Liver (tissue), 9 donors: ENCODE measurements around the gene AUH. TPM values are rescaled to one million over a fixed set of nuclear protein-coding genes. Genes with fewer than 3 reads are reported as not detected.

ENCODE experiments used
- DNase-seq: peaks from one replicate; pipeline ENCODE4 v3.0.0-alpha.2; 2017; ENCODE audit warnings: low spot score
- H3K27ac ChIP-seq, 2 donors: one replicate each; pipeline ENCODE4 v1.7.0; 2013; ENCODE audit warnings: inconsistent platforms in 2 of 2, low read length in 2 of 2, control low read depth in 1 of 2, low read depth in 1 of 2, mild to moderate bottlenecking in 1 of 2
- H3K27me3 ChIP-seq, 4 donors: one replicate each; pipeline versions ENCODE4 v1.6.1 to v1.7.0; 2013; ENCODE audit warnings: low read length in 3 of 4, inconsistent platforms in 1 of 4, mild to moderate bottlenecking in 1 of 4, moderate library complexity in 1 of 4; ENCODE audit not compliant: control insufficient read depth in 4 of 4, insufficient read depth in 4 of 4
- H3K36me3 ChIP-seq, 4 donors: one replicate each; pipeline versions ENCODE4 v1.6.1 to v1.7.0; 2013; ENCODE audit warnings: low read length in 3 of 4, mild to moderate bottlenecking in 3 of 4, low read depth in 1 of 4, moderate library complexity in 1 of 4; ENCODE audit not compliant: control insufficient read depth in 4 of 4, insufficient read depth in 3 of 4
- H3K4me1 ChIP-seq, 4 donors: one replicate each; pipeline versions ENCODE4 v1.6.1 to v1.7.0; 2013; ENCODE audit warnings: low read length in 3 of 4, mild to moderate bottlenecking in 3 of 4, moderate library complexity in 1 of 4; ENCODE audit not compliant: control insufficient read depth in 4 of 4, insufficient read depth in 4 of 4
- H3K4me3 ChIP-seq, 3 donors: one replicate each; pipeline versions ENCODE4 v1.6.1 to v1.7.0; 2013; ENCODE audit warnings: low read length in 3 of 3, control low read depth in 1 of 3, low read depth in 1 of 3, mild to moderate bottlenecking in 1 of 3
- H3K9ac ChIP-seq, 2 donors: one replicate each; pipeline ENCODE4 v1.7.0; 2013; ENCODE audit warnings: low read length in 2 of 2, mild to moderate bottlenecking in 2 of 2, moderate library complexity in 2 of 2, control low read depth in 1 of 2, low read depth in 1 of 2
- H3K9me3 ChIP-seq, 4 donors: one replicate each; pipeline versions ENCODE4 v1.6.1 to v1.7.0; 2013; ENCODE audit warnings: low read length in 3 of 4; ENCODE audit not compliant: control insufficient read depth in 4 of 4
- EGR1 ChIP-seq, 2 donors: IDR thresholded peaks; 2 replicates each; pipeline ENCODE4 v1.6.1; 2016 to 2018; ENCODE audit warnings: antibody characterized with exemption in 2 of 2, low read depth in 2 of 2
- FOXA1 ChIP-seq: IDR thresholded peaks from 2 replicates; pipeline ENCODE4 v1.6.1; 2016; ENCODE audit warnings: antibody characterized with exemption
- FOXA2 ChIP-seq: IDR thresholded peaks from 2 replicates; pipeline ENCODE4 v1.6.1; 2016; ENCODE audit warnings: antibody characterized with exemption
- GABPA ChIP-seq, 2 donors: IDR thresholded peaks in 1 of 2; conservative IDR thresholded peaks in 1 of 2; 2 replicates each; pipeline ENCODE4 v1.6.1; 2016; ENCODE audit warnings: antibody characterized with exemption in 2 of 2, mild to moderate bottlenecking in 1 of 2, moderate library complexity in 1 of 2
- HNF4A ChIP-seq, 2 donors: conservative IDR thresholded peaks; 2 replicates each; pipeline ENCODE4 v1.6.1; 2016; ENCODE audit warnings: antibody characterized with exemption in 2 of 2, mild to moderate bottlenecking in 2 of 2
- HNF4G ChIP-seq: IDR thresholded peaks from 2 replicates; pipeline ENCODE4 v1.6.1; 2016; ENCODE audit warnings: antibody characterized with exemption
- JUND ChIP-seq, 2 donors: IDR thresholded peaks; 2 replicates each; pipeline ENCODE4 v1.6.1; 2016; ENCODE audit warnings: antibody characterized with exemption in 2 of 2
- NR2F2 ChIP-seq: IDR thresholded peaks from 2 replicates; pipeline ENCODE4 v1.6.1; 2016; ENCODE audit warnings: antibody characterized with exemption
- RAD21 ChIP-seq, 2 donors: IDR thresholded peaks; 2 replicates each; pipeline ENCODE4 v1.6.1; 2016; ENCODE audit warnings: antibody characterized with exemption in 2 of 2, mild to moderate bottlenecking in 2 of 2
- RXRA ChIP-seq, 2 donors: IDR thresholded peaks; 2 replicates each; pipeline ENCODE4 v1.6.1; 2017 to 2018; ENCODE audit warnings: antibody characterized with exemption in 2 of 2, mild to moderate bottlenecking in 1 of 2
- SP1 ChIP-seq: IDR thresholded peaks from 2 replicates; pipeline ENCODE4 v1.6.1; 2018; ENCODE audit warnings: antibody characterized with exemption, mild to moderate bottlenecking
- TAF1 ChIP-seq: conservative IDR thresholded peaks from 2 replicates; pipeline ENCODE4 v1.6.1; 2016; ENCODE audit warnings: antibody characterized with exemption, mild to moderate bottlenecking
- YY1 ChIP-seq: IDR thresholded peaks from 2 replicates; pipeline ENCODE4 v1.6.1; 2016; ENCODE audit warnings: antibody characterized with exemption, mild to moderate bottlenecking
- WGBS: extraction: QIAGEN DNeasy Blood & Tissue Kit; methylation state at CpG from one replicate; pipeline ENCODE4 v1.1.7; 2013; 5-methylcytosine and 5-hydroxymethylcytosine counted together
- polyA plus RNA-seq, 2 donors: library from polyadenylated mRNA; stranded (reverse) in 1 of 2; unstranded in 1 of 2; fragments of 200-250 nt in 1 of 2; fragments of >200 nt in 1 of 2; fragmentation: Nextera tagmentation in 1 of 2; extraction: Ambion mirVana in 1 of 2; gene quantifications; one replicate each; pipeline versions ENCODE4 v1.2.1 to v1.2.3, GENCODE V29; 2013 to 2015
- total RNA-seq, 2 donors: library from RNA; depleted of rRNA; stranded (reverse); fragments of >200 nt; gene quantifications; one replicate each; pipeline ENCODE4 v1.2.3, GENCODE V29; 2014
- TF ChIP-seq, protein P1 (sequence below): IDR thresholded peaks from 2 replicates; pipeline ENCODE4 v1.6.1; 2016; ENCODE audit warnings: antibody characterized with exemption
- TF ChIP-seq, protein P2 (sequence below): fragments of 150-350 bp; IDR thresholded peaks from 2 replicates; pipeline ENCODE4 v1.5.1; 2017; ENCODE audit warnings: improper control_type of control experiment, low read depth, low read length; ENCODE audit not compliant: missing input control
- TF ChIP-seq, protein P3 (sequence below): IDR thresholded peaks from 2 replicates; pipeline ENCODE4 v1.6.1; 2016; ENCODE audit warnings: antibody characterized with exemption, mild to moderate bottlenecking
- TF ChIP-seq, protein P4 (sequence below): IDR thresholded peaks from 2 replicates; pipeline ENCODE4 v1.6.1; 2016; ENCODE audit warnings: antibody characterized with exemption
- TF ChIP-seq, protein P5 (sequence below): IDR thresholded peaks from 2 replicates; pipeline ENCODE4 v1.6.1; 2016; ENCODE audit warnings: antibody characterized with exemption
- donor health status: healthy.
- donor health status: healthy.
- donor health status: healthy.
- donor health status: healthy.
- donor health status: healthy.

The AUH gene
- total and polyA plus RNA-seq, 4 donors, result 12.1 to 30.0 (median 24.9) TPM

DNA sequence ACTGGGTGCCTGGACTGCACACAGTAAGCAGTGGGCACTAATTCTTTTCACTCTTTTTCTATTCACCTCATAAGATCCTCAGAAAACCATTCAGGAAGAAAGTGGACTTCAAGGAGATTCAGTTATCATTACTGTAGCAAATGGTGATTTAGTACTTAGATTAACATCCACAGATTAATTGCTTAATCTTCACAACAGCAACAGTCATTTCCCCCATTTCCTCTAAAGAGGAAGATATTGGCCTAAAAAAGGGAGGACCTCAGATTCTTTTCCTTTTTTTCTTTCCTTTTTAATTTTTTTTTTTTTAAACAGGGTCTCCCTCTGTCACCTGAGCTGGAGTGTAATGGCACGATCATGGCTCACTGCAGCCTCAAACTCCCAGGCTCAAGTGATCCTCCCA, 64.4 kb downstream of the AUH start:
- WGBS, result 91% methylated on average over 1 of the region's 1 CpG
- Histone ChIP-seq H3K4me3 (no peak overlapping the region), H3K27ac (no peak overlapping the region), H3K9ac (no peak overlapping the region), H3K4me1 (no peaks in the 10 kb centered on the region), H3K9me3 (no peaks in the 10 kb centered on the region), H3K36me3 (peaks cover 2 to 31% (median 18%) of the 10 kb centered on the region in 4 donors), H3K27me3 (no peaks in the 10 kb centered on the region)
- no peak for DNase-seq
- TF ChIP-seq NR2F2 (no peak), TAF1 (no peak), YY1 (no peak), JUND (IDR thresholded peaks at IDR 0.05) (no peak), FOXA2 (no peak), HNF4A (conservative IDR thresholded peaks at IDR 0.05) (no peak), RAD21 (IDR thresholded peaks at IDR 0.05) (no peak), SP1 (no peak), FOXA1 (no peak), HNF4G (no peak), EGR1 (IDR thresholded peaks at IDR 0.05; ENCODE audit: low read depth in 2 of 2) (no peak), GABPA (IDR thresholded peaks at IDR 0.05 in 1 of 2, conservative IDR thresholded peaks at IDR 0.05 in 1 of 2) (no peak), RXRA (IDR thresholded peaks at IDR 0.05) (no peak)
- TF ChIP-seq, protein P1, sequence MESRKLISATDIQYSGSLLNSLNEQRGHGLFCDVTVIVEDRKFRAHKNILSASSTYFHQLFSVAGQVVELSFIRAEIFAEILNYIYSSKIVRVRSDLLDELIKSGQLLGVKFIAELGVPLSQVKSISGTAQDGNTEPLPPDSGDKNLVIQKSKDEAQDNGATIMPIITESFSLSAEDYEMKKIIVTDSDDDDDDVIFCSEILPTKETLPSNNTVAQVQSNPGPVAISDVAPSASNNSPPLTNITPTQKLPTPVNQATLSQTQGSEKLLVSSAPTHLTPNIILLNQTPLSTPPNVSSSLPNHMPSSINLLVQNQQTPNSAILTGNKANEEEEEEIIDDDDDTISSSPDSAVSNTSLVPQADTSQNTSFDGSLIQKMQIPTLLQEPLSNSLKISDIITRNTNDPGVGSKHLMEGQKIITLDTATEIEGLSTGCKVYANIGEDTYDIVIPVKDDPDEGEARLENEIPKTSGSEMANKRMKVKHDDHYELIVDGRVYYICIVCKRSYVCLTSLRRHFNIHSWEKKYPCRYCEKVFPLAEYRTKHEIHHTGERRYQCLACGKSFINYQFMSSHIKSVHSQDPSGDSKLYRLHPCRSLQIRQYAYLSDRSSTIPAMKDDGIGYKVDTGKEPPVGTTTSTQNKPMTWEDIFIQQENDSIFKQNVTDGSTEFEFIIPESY, result no peak
- TF ChIP-seq, protein P2, sequence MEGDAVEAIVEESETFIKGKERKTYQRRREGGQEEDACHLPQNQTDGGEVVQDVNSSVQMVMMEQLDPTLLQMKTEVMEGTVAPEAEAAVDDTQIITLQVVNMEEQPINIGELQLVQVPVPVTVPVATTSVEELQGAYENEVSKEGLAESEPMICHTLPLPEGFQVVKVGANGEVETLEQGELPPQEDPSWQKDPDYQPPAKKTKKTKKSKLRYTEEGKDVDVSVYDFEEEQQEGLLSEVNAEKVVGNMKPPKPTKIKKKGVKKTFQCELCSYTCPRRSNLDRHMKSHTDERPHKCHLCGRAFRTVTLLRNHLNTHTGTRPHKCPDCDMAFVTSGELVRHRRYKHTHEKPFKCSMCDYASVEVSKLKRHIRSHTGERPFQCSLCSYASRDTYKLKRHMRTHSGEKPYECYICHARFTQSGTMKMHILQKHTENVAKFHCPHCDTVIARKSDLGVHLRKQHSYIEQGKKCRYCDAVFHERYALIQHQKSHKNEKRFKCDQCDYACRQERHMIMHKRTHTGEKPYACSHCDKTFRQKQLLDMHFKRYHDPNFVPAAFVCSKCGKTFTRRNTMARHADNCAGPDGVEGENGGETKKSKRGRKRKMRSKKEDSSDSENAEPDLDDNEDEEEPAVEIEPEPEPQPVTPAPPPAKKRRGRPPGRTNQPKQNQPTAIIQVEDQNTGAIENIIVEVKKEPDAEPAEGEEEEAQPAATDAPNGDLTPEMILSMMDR, result no peak
- TF ChIP-seq, protein P3, sequence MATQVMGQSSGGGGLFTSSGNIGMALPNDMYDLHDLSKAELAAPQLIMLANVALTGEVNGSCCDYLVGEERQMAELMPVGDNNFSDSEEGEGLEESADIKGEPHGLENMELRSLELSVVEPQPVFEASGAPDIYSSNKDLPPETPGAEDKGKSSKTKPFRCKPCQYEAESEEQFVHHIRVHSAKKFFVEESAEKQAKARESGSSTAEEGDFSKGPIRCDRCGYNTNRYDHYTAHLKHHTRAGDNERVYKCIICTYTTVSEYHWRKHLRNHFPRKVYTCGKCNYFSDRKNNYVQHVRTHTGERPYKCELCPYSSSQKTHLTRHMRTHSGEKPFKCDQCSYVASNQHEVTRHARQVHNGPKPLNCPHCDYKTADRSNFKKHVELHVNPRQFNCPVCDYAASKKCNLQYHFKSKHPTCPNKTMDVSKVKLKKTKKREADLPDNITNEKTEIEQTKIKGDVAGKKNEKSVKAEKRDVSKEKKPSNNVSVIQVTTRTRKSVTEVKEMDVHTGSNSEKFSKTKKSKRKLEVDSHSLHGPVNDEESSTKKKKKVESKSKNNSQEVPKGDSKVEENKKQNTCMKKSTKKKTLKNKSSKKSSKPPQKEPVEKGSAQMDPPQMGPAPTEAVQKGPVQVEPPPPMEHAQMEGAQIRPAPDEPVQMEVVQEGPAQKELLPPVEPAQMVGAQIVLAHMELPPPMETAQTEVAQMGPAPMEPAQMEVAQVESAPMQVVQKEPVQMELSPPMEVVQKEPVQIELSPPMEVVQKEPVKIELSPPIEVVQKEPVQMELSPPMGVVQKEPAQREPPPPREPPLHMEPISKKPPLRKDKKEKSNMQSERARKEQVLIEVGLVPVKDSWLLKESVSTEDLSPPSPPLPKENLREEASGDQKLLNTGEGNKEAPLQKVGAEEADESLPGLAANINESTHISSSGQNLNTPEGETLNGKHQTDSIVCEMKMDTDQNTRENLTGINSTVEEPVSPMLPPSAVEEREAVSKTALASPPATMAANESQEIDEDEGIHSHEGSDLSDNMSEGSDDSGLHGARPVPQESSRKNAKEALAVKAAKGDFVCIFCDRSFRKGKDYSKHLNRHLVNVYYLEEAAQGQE, result no peak
- TF ChIP-seq, protein P4, sequence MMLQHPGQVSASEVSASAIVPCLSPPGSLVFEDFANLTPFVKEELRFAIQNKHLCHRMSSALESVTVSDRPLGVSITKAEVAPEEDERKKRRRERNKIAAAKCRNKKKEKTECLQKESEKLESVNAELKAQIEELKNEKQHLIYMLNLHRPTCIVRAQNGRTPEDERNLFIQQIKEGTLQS, result no peak
- TF ChIP-seq, protein P5, sequence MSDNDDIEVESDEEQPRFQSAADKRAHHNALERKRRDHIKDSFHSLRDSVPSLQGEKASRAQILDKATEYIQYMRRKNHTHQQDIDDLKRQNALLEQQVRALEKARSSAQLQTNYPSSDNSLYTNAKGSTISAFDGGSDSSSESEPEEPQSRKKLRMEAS, result no peak
